CD4-positive, alpha-beta T cell treated with Interleukin-2 at 100 ng/mL for 4 hours (primary cell): Measurements from ENCODE around the gene TMEM35A.
"Not testable (repeated sequence)": the region's sequence is repeated elsewhere in the genome, so short reads cannot be mapped to it uniquely, and the experiment has no call there.

ENCODE experiments used
- DNase-seq: peaks from one replicate; pipeline ENCODE4 v3.0.0-alpha.2; 2020; ENCODE audit warnings: low spot score

Gene TMEM35A, protein sequence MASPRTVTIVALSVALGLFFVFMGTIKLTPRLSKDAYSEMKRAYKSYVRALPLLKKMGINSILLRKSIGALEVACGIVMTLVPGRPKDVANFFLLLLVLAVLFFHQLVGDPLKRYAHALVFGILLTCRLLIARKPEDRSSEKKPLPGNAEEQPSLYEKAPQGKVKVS

GRCh38 chrX:101078716-101079598 lies at the start of gene TMEM35A:
Gene TMEM35A (plus strand): TSS chrX:101078879. CDS start chrX:101079003, 124 bp downstream.
- no peak for DNase-seq

DNA sequence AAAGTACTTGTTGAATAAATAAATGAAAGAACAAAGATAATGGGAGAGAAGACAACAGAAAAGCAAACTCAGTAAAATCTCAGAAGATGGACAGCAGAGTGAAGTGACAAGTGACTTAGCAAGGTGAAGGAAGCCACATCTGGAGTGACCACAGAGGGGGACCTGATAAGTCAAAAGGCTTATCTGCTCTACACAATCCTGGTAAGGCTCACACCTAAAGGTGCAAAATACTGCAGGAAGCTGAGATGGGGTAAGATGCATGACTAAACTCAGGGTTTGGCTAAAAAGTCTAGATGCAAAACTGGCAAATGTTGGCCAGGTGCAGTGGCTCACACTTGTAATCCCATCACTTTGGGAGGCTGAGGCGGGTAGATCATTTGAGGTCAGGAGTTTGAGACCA lies 49.0 kb upstream of the TMEM35A start:
- no peak for DNase-seq

DNA sequence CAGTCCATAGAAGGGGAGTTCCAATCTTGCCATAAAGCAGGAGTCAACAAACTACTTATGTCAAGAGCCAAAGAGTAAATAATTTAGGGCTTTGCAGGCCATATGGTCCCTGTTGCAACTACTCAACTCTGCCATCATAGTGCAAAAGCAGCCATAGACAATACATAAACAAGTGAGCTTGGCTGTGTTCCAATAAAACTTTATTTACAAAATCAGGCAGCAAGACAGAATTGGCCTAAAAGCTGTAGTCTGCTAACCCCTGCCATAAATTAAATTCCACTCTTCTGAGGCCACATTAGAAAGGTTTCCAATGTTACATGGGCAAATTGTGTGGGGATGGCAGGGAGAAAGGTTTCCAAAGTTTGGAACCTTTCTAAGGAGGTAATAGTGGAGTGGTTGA lies 41.4 kb upstream of the TMEM35A start:
- DNase-seq, result no peak

DNA sequence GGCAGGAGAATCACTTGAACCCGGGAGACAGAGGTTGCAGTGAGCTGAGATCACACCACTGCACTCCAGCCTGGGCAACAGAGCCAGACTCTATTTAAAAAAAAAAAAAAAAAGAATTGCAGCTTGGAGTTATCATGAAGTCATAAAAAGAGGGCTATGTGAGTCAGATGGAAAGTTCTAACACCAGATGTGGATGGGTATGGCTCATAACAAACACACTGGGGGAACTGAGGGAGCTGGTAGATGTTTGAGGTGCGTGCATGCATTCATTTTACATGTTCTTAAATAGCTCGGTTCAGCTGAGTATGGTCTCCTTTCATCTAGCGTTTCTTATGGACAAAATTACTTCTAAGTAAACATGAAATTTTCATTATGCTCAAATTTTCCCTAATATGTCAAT lies 38.5 kb upstream of the TMEM35A start:
- DNase-seq, result no peak

- no peak for DNase-seq
Observed at GRCh38 chrX:101051153-101051548, 27.5 kb upstream of the TMEM35A start.

DNA sequence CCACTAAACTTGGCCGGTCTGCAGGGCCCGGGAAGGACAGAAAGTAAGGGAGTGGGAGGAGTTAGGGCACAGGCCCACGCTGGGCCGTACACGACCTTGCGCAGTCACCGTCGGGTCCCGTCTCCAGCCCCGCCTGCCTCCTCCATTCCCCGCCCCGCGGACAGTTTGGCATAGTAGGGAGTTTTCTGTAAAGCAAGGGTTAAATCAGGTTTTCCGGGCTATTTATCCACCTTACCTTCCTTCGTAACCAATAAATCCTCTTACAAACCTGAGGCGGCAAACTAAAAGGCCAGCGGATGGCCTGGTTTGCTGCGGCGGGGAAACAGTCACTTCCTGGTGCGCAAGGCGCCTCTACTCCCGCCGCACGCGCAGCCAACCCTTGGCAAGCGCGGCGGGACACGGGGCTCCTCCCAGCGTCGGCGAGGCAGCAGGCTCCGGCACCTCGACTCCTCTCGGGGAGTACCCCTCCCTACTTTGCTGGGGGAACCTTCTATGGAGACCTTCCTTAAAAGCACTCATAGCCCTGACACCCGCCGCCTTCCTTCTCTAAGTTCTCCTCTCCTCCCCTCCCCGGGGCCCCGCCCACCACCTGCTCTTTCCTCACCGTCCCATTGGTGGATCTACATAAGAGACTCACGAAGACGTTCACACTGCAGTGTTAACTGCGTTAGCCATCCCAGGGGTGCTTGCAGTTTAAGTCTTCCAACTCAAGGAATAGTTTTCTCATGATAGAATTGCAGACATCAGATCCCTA lies 27.0 kb upstream of the TMEM35A start, which contains the start of gene TRMT2B:
Gene TRMT2B, minus strand, starts transcription at position 563 of the 754 bp plus-strand sequence. CDS start 9,822 bp downstream, outside the sequence.
- DNase-seq, result peak; percentile 81

GRCh38 chrX:101056551-101056950 lies 22.1 kb upstream of the TMEM35A start:
- DNase-seq, result not testable (repeated sequence)

DNA sequence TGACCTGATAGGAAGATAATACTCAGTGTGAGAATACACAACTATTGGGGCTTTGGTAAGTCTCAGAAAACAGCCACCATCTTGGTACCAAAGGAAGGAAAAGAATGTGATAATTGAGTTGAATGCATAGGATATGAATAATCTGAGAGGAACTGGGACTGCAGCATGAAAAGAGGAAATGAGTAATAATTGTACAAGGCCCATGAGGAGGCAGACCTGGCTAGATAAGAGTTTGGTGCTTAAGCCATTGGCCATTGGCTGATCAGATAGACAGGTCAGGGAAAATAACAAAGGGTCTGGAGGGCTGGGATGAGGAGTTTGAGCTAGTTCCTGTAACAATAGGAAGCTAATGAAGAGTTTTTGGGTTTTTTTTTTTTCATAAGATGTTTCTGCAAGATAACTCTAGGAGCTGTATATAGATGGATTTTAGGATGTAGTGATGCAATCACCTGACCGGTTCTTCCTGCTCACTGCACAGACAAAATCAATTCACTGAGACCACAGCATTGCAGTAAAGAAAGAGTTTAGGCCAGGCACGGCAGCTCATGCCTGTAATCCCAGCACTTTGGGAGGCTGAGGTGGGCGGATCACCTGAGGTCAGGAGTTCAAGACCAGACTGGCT lies 21.5 kb upstream of the TMEM35A start:
- no peak for DNase-seq

GRCh38 chrX:101062176-101062575 lies 16.5 kb upstream of the TMEM35A start:
- DNase-seq, result no peak

- no peak for DNase-seq
Observed at GRCh38 chrX:101071582-101071981, 7.1 kb upstream of the TMEM35A start.

- no peak for DNase-seq
Observed at GRCh38 chrX:101079736-101080270, 1.1 kb downstream of the TMEM35A start.

GRCh38 chrX:101080326-101081124 lies 1.8 kb downstream of the TMEM35A start:
- no peak for DNase-seq

GRCh38 chrX:101081231-101081630 lies 2.6 kb downstream of the TMEM35A start:
- DNase-seq, result no peak

DNA sequence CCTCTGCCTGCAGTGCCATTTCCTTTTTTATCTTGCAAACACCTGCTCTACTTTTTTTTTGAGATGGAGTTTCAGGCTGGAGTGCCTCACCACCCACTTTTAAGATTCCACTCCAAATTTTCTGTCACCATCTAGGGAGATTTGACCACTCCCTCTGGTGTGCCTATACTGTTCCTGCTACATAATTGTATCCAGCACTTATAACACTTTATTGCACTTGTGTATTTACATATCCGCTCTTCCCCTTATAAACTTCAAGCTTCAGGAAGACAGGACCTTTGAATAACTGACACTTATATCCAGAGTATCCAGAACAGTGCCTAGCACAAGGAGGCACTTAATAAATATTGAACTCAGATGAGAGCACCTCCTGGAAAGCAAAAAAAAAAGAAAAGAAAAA lies 13.1 kb downstream of the TMEM35A start:
- DNase-seq, result no peak

DNA sequence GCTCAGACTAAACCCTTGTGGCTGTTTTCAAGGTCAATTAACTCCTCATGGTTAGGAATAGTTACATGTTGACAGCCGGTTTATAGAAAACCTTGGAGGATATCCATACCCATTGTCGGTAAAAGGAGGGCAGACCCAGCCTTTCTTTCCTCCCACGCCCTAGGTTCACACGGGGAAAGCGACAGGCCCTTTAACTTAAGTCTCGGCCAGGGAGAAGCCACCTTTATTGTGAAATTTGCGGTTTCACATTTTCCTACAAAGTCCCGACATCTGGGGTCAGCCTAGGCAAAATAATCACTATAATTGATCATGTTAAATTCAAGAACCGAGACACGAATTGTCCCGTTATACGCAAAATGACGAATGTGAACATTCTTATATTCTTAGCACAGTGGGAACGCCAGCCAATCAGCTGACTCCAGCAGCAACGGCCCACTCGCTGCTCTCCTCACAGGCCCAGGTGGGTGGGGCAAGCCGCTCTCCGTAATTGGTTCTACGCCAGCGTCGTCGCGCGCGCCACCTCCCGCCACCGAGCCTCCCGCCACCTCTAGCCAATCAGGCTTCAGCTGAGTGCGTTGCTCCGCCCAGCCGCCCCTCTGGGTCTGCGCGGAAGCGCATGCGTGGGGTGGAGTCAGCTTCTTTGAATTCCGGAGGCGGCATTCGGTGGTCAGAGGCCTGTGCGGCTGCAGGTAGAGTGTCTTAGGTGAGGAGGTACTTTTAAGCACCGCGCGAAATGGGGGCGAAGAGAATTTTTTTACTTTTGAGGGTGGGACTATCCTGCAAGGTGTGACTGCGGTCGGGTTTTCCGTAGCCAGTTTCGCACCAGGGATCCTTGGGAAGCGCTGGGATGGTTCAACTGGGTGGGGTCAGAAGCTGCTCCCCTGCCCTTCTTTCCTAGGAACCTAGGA lies 19.1 kb downstream of the TMEM35A start, which contains the start of gene CENPI:
Gene CENPI, plus strand, starts transcription at position 659 of the 908 bp plus-strand sequence. CDS start 2,867 bp downstream, outside the sequence.
- DNase-seq, result peak; percentile 95

DNA sequence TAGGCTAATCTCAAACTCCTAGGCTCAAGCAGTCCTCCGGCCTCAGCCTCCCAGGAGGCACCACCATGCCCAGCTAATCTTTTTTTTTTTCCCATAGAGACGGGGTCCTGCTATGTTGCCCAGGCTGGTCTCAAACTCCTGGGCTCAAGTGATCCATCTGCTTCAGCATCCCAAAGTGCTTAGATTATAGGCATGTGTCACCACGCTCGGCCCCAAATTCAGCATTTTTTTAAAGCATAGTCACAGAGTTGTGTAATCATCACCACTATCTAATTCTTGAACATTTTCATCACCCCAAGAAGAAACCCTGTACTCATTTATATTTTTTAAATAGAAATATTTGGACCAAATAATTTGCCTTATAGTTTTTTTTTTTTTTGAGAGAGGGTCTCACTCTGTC lies 29.6 kb downstream of the TMEM35A start:
- no peak for DNase-seq

DNA sequence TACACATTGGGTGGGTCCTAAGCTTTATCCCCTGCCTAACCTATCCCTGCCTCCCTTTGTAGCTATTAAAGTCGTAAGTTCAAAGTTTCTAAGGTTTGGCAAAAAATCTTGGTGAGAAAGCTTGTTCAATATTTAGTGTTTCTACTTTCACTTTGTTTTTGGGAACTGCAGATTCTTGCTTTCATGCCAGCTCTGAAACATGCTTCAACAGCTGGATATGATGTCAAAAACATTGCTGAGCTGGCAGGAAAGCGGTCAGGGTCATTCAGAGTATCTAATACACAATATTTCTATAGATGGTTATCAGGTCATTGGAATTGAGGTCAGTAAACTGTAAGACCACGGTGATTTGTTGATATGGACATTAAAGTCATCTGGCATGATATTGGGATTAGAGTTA lies 39.0 kb downstream of the TMEM35A start:
- DNase-seq, result no peak

DNA sequence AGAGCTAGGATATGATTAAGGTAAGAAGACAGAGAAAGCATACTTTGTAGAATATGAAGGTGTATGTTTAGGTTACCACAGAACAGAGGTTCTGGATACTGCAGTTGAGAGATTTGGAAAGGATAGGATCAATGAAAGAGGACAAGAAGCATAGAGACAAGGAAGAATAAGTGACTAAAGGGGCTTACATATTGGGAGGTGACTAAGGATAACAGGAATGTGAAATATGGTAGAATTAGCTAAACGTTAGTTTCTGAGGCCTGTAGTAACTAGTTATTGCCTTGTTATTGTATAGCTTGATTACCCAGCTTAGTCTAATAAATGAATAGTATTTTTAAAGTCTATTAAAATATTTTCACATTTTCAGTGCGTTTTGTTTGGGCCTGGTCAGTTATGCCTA lies 57.6 kb downstream of the TMEM35A start:
- DNase-seq, result no peak
